Upper lobe of left lung (tissue), 4 donors: ENCODE data around the gene HDHD2.

Experiments used
- CTCF ChIP-seq, 6 experiments: fragments of 450-650 bp in 4 of 6; fragments of 200-600 bp in 2 of 6; sonication (generic) in 2 of 6; IDR thresholded peaks; one replicate each; pipeline ENCODE4 v1.5.1; 2016 to 2019; ENCODE audit warnings: antibody characterized with exemption in 6 of 6
- EP300 ChIP-seq, 4 donors: sonication (generic); formaldehyde crosslinking; IDR thresholded peaks; one replicate each; pipeline ENCODE4 v1.5.1; 2017; ENCODE audit warnings: antibody characterized with exemption in 4 of 4, control low read depth in 2 of 4
- POLR2A ChIP-seq, 4 donors: fragments of 450-650 bp; IDR thresholded peaks; one replicate each; pipeline ENCODE4 v1.5.1; 2016 to 2017; ENCODE audit warnings: antibody characterized with exemption in 4 of 4, mild to moderate bottlenecking in 2 of 4
- POLR2AphosphoS5 ChIP-seq, 2 donors: sonication (generic); formaldehyde crosslinking; IDR thresholded peaks; one replicate each; pipeline ENCODE4 v1.5.1; 2017; ENCODE audit warnings: antibody characterized with exemption in 2 of 2

- TF ChIP-seq POLR2AphosphoS5 (IDR thresholded peaks at IDR 0.05) = no peak
- no peak for TF ChIP-seq CTCF (IDR thresholded peaks at IDR 0.05)
- TF ChIP-seq POLR2A (IDR thresholded peaks at IDR 0.05) = no peak
- no peak for TF ChIP-seq EP300 (IDR thresholded peaks at IDR 0.05)
Observed at GRCh38 chr18:47180765-47181164, 30.5 kb upstream of the HDHD2 start.
